MM.1S (cell line): ENCODE results near the gene ABCA13.
A peak's percentile ranks its signal among the peaks of the same experiment; 100 is the strongest.

Experiments
- DNase-seq: peaks from one replicate; pipeline ENCODE4 v3.0.0-alpha.2; 2015
- H2AFZ ChIP-seq: fragments of 300-600 bp; sonication (generic); 2 replicates; pipeline ENCODE4 v1.6.0; 2016; ENCODE audit warnings: antibody characterized with exemption, low read length
- H3F3A ChIP-seq: fragments of 300-600 bp; sonication (generic); 2 replicates; pipeline ENCODE4 v1.6.1; 2016; ENCODE audit warnings: mild to moderate bottlenecking, antibody characterized with exemption, low read length, moderate library complexity, mixed read lengths; ENCODE audit not compliant: insufficient read depth
- H3K27ac ChIP-seq: fragments of 300-600 bp; sonication (generic); 2 replicates; pipeline ENCODE4 v1.5.1; 2016; ENCODE audit warnings: mild to moderate bottlenecking, low read length
- H3K27me3 ChIP-seq: fragments of 300-600 bp; sonication (generic); replicated peaks from 2 replicates; pipeline ENCODE4 v1.6.0; 2016; ENCODE audit warnings: low read length; ENCODE audit not compliant: insufficient read depth
- H3K36me3 ChIP-seq: fragments of 300-600 bp; sonication (generic); replicated peaks from 2 replicates; pipeline ENCODE4 v1.6.1; 2016; ENCODE audit warnings: mild to moderate bottlenecking, low read length, mixed read lengths; ENCODE audit not compliant: insufficient read depth
- H3K4me1 ChIP-seq: fragments of 300-600 bp; sonication (generic); 2 replicates; pipeline ENCODE4 v1.6.1; 2016; ENCODE audit warnings: low read length, mixed read lengths
- H3K4me2 ChIP-seq: fragments of 300-600 bp; sonication (generic); 2 replicates; pipeline ENCODE4 v1.6.0; 2016; ENCODE audit warnings: low read depth, low read length
- H3K4me3 ChIP-seq: fragments of 300-600 bp; sonication (generic); 2 replicates; pipeline ENCODE4 v1.5.1; 2016; ENCODE audit warnings: low read length, mixed read lengths
- H3K79me2 ChIP-seq: fragments of 300-600 bp; sonication (generic); 2 replicates; pipeline ENCODE4 v1.6.1; 2016; ENCODE audit warnings: mixed run types, low read length, mixed read lengths
- H3K9ac ChIP-seq: fragments of 300-600 bp; sonication (generic); 2 replicates; pipeline ENCODE4 v1.6.1; 2016; ENCODE audit warnings: low read length, mixed read lengths
- H3K9me2 ChIP-seq: fragments of 300-600 bp; sonication (generic); replicated peaks from 2 replicates; pipeline ENCODE4 v1.6.1; 2016; ENCODE audit warnings: mild to moderate bottlenecking, low read length, mixed read lengths; ENCODE audit not compliant: insufficient read depth
- H3K9me3 ChIP-seq: fragments of 300-600 bp; sonication (generic); replicated peaks from 2 replicates; pipeline ENCODE4 v1.6.1; 2016; ENCODE audit warnings: mild to moderate bottlenecking, low read length, mixed read lengths; ENCODE audit not compliant: insufficient read depth
- H4K20me1 ChIP-seq: fragments of 300-600 bp; sonication (generic); 2 replicates; pipeline ENCODE4 v1.6.1; 2016; ENCODE audit warnings: mild to moderate bottlenecking, low read length, moderate library complexity, mixed read lengths; ENCODE audit not compliant: insufficient read depth
- CTCF ChIP-seq: fragments of 300-600 bp; sonication (generic); IDR thresholded peaks from 2 replicates; pipeline ENCODE4 v1.5.1; 2016; ENCODE audit warnings: antibody characterized with exemption, low read length, mixed read lengths
- EZH2 ChIP-seq: fragments of 300-600 bp; sonication (generic); optimal IDR thresholded peaks from 2 replicates; pipeline ENCODE3; 2017; ENCODE audit warnings: low read depth, mild to moderate bottlenecking, antibody characterized with exemption, low read length, mixed read lengths
- EZH2phosphoT487 ChIP-seq: fragments of 300-600 bp; sonication (generic); IDR thresholded peaks from 2 replicates; pipeline ENCODE4 v1.6.1; 2018; ENCODE audit warnings: antibody characterized with exemption, low read length

The ABCA13 gene

GRCh38 chr7:48165157-48165556 lies 6.1 kb upstream of the ABCA13 start:
- Histone ChIP-seq H2AFZ (no peak overlapping the region), H3K4me3 (no peak overlapping the region), H3K27me3 (no peaks in the 10 kb centered on the region), H3F3A (no peaks in the 10 kb centered on the region), H3K9me2 (no peaks in the 10 kb centered on the region), H3K4me1 (no peaks in the 10 kb centered on the region), H3K9me3 (no peaks in the 10 kb centered on the region), H3K9ac (no peak overlapping the region), H3K79me2 (no peaks in the 10 kb centered on the region), H3K27ac (no peak overlapping the region), H4K20me1 (no peaks in the 10 kb centered on the region), H3K36me3 (no peaks in the 10 kb centered on the region), H3K4me2 (no peak overlapping the region)
- no peak for DNase-seq
- TF ChIP-seq EZH2 (no peak), EZH2phosphoT487 (no peak), CTCF (no peak)

- DNase-seq, result peak; percentile 31
- no peaks in the 10 kb centered on the region for H3K4me1 ChIP-seq
These were observed 3.1 kb upstream of the ABCA13 start for GRCh38 chr7:48168159-48168558.

GRCh38 chr7:48170506-48170905 lies 752 bp upstream of the ABCA13 start:
- DNase-seq, result no peak
- no peak for TF ChIP-seq EZH2
- TF ChIP-seq EZH2phosphoT487, result no peak
- no peak for TF ChIP-seq CTCF
- no peaks in the 10 kb centered on the region for H3K4me1 ChIP-seq
- no peaks in the 10 kb centered on the region for H4K20me1 ChIP-seq
- no peaks in the 10 kb centered on the region for H3K9me3 ChIP-seq
- H3K27me3 ChIP-seq, result no peaks in the 10 kb centered on the region
- no peak overlapping the region for H3K27ac ChIP-seq
- no peak overlapping the region for H2AFZ ChIP-seq
- no peak overlapping the region for H3K9ac ChIP-seq
- H3K4me2 ChIP-seq, result no peak overlapping the region
- H3K79me2 ChIP-seq, result no peaks in the 10 kb centered on the region
- no peaks in the 10 kb centered on the region for H3K9me2 ChIP-seq
- H3K36me3 ChIP-seq, result no peaks in the 10 kb centered on the region
- no peak overlapping the region for H3K4me3 ChIP-seq
- no peaks in the 10 kb centered on the region for H3F3A ChIP-seq

More at GRCh38 chr7:48168159-48168558, 3.1 kb upstream of the ABCA13 start:
- Histone ChIP-seq H3K4me3 (no peak overlapping the region), H3K9me2 (no peaks in the 10 kb centered on the region), H3K4me2 (no peak overlapping the region), H3K9me3 (no peaks in the 10 kb centered on the region), H2AFZ (no peak overlapping the region), H3K36me3 (no peaks in the 10 kb centered on the region), H3F3A (no peaks in the 10 kb centered on the region), H3K27ac (no peak overlapping the region), H3K79me2 (no peaks in the 10 kb centered on the region), H3K27me3 (no peaks in the 10 kb centered on the region), H3K9ac (no peak overlapping the region), H4K20me1 (no peaks in the 10 kb centered on the region)
- TF ChIP-seq EZH2 (no peak), EZH2phosphoT487 (no peak), CTCF (peak; percentile 5; the same call in 1 of the 2 replicates)
